ENCODE measurements around the gene NIF3L1. TPM values are rescaled to one million over a fixed set of nuclear protein-coding genes. Genes with fewer than 3 reads are reported as not detected.

The NIF3L1 gene
- 69.2 and 79.8 TPM in 2 replicates for total RNA-seq (ENCODE audit: low replicate concordance)

GRCh38 chr2:200888704-200889625 lies at the start of gene NIF3L1, which contains the start of gene PPIL3:
Gene NIF3L1, plus strand, starts transcription at chr2:200889371. Its CDS starts 2,573 bp downstream, at chr2:200891944.
Gene PPIL3, minus strand, starts transcription at chr2:200889077. Its CDS starts 1,462 bp downstream, at chr2:200887615.
- DNase-seq (ENCODE audit: low spot score): peak; percentile 98
- Histone ChIP-seq H3K27me3 (no peaks in the 10 kb centered on the region), H3K27ac (peak within 1 kb of the TSS; percentile 95), H3K4me1 (peaks cover 12% of the 10 kb centered on the region), H3F3A (ENCODE audit: low read depth) (peaks cover 24% of the 10 kb centered on the region), H2AFZ (replicated peaks) (peak within 1 kb of the TSS; percentile 98), H4K20me1 (ENCODE audit: low read depth) (no peaks in the 10 kb centered on the region), H3K36me3 (peaks cover 5% of the 10 kb centered on the region), H3K9me3 (ENCODE audit: low read depth) (no peaks in the 10 kb centered on the region), H3K4me2 (peak within 1 kb of the TSS; percentile 95), H3K79me2 (ENCODE audit: low read depth) (peaks cover 67% of the 10 kb centered on the region), H3K9ac (peak within 1 kb of the TSS; percentile 93), H3K4me3 (peak within 1 kb of the TSS; percentile 86)
- Mint-ChIP-seq H3K4me3 (peak within 1 kb of the TSS; percentile 98), H3K27me3 (ENCODE audit: insufficient read depth, low read depth) (peaks cover 7% of the 10 kb centered on the region), H3K36me3 (peaks cover 5% of the 10 kb centered on the region), H3K4me1 (peaks cover 39% of the 10 kb centered on the region), H3K27ac (peak within 1 kb of the TSS; percentile 99), H3K9me3 (no peaks in the 10 kb centered on the region)
- TF ChIP-seq CTCF (IDR thresholded peaks at IDR 0.05): peak; percentile 9
- TF ChIP-seq EZH2 (IDR thresholded peaks at IDR 0.05): no peak

- Histone ChIP-seq H3K9ac (no peak overlapping the region), H3F3A (ENCODE audit: low read depth) (no peaks in the 10 kb centered on the region), H2AFZ (replicated peaks) (no peak overlapping the region), H3K27ac (no peak overlapping the region), H3K27me3 (no peaks in the 10 kb centered on the region), H3K4me3 (no peak overlapping the region), H3K79me2 (ENCODE audit: low read depth) (no peaks in the 10 kb centered on the region), H3K36me3 (no peaks in the 10 kb centered on the region), H3K4me1 (no peaks in the 10 kb centered on the region), H3K4me2 (no peak overlapping the region), H4K20me1 (ENCODE audit: low read depth) (no peaks in the 10 kb centered on the region), H3K9me3 (ENCODE audit: low read depth) (no peaks in the 10 kb centered on the region)
- no peak for TF ChIP-seq EZH2phosphoT487 (IDR thresholded peaks at IDR 0.05)
- TF ChIP-seq EZH2 (IDR thresholded peaks at IDR 0.05): no peak
- no peak for TF ChIP-seq CTCF (IDR thresholded peaks at IDR 0.05)
- H3K27me3 Mint-ChIP-seq (ENCODE audit: insufficient read depth, low read depth): peaks cover 3% of the 10 kb centered on the region
- H3K4me3 Mint-ChIP-seq: no peak overlapping the region
- H3K4me1 Mint-ChIP-seq: no peaks in the 10 kb centered on the region
- H3K9me3 Mint-ChIP-seq: peaks cover 14% of the 10 kb centered on the region
- DNase-seq (ENCODE audit: low spot score): no peak
- peaks cover 1% of the 10 kb centered on the region for H3K36me3 Mint-ChIP-seq
- H3K27ac Mint-ChIP-seq: no peak overlapping the region
Measured at GRCh38 chr2:200839513-200839912, 49.7 kb upstream of the NIF3L1 start.

GRCh38 chr2:200843993-200844948 lies 44.9 kb upstream of the NIF3L1 start:
- Mint-ChIP-seq H3K36me3 (no peaks in the 10 kb centered on the region), H3K4me3 (no peak overlapping the region), H3K4me1 (no peaks in the 10 kb centered on the region), H3K9me3 (no peaks in the 10 kb centered on the region), H3K27me3 (ENCODE audit: insufficient read depth, low read depth) (no peaks in the 10 kb centered on the region), H3K27ac (no peak overlapping the region)
- H3K9ac ChIP-seq: no peak overlapping the region
- DNase-seq (ENCODE audit: low spot score): no peak
- no peaks in the 10 kb centered on the region for H4K20me1 ChIP-seq (ENCODE audit: low read depth)
- no peaks in the 10 kb centered on the region for H3K4me1 ChIP-seq
- peaks cover 2% of the 10 kb centered on the region for H3F3A ChIP-seq (ENCODE audit: low read depth)
- no peaks in the 10 kb centered on the region for H3K79me2 ChIP-seq (ENCODE audit: low read depth)
- no peaks in the 10 kb centered on the region for H3K27me3 ChIP-seq
- no peaks in the 10 kb centered on the region for H3K9me3 ChIP-seq (ENCODE audit: low read depth)
- H3K4me2 ChIP-seq: no peak overlapping the region
- TF ChIP-seq EZH2 (IDR thresholded peaks at IDR 0.05): no peak
- no peak for TF ChIP-seq CTCF (IDR thresholded peaks at IDR 0.05)
- no peak for TF ChIP-seq EZH2phosphoT487 (IDR thresholded peaks at IDR 0.05)
- no peak overlapping the region for H3K27ac ChIP-seq
- no peak overlapping the region for H3K4me3 ChIP-seq
- no peak overlapping the region for H2AFZ ChIP-seq (replicated peaks)
- H3K36me3 ChIP-seq: no peaks in the 10 kb centered on the region
